ENCODE data around the gene RAET1G. TPM values are rescaled to one million over a fixed set of nuclear protein-coding genes. Genes with fewer than 3 reads are reported as not detected.
"Not testable (repeated sequence)": the region's sequence is repeated elsewhere in the genome, so short reads cannot be mapped to it uniquely, and the experiment has no call there.

RAET1G gene
- total and polyA plus RNA-seq, 2 experiments from 2014 or later: 8.9 to 15.8 TPM

- H3K4me2 ChIP-seq (ENCODE audit: unreplicated experiment): no peak overlapping the region
- no peaks in the 10 kb centered on the region for H3F3A ChIP-seq (ENCODE audit: insufficient read depth)
- WGBS, 2 experiments (ENCODE audit: low coverage in 1 of 2, low lambda C conversion rate in 2 of 2, missing lambda C conversion rate in 2 of 2): 78 to 86% methylated on average over 4 of the region's 4 CpGs
- 0 out of 2 replicates have a peak, but pooled peaks cover 3% of the 10 kb centered on the region for H3K27me3 ChIP-seq (replicated peaks; ENCODE audit: insufficient read depth)
- H3K9me2 ChIP-seq (ENCODE audit: insufficient read depth): no peaks in the 10 kb centered on the region
- no peaks in the 10 kb centered on the region for H3K36me3 ChIP-seq (ENCODE audit: low read depth)
- no peak overlapping the region for H2AFZ ChIP-seq
- H3K9ac ChIP-seq: no peak overlapping the region
- no peak overlapping the region for H3K4me3 ChIP-seq
- H3K4me1 ChIP-seq (ENCODE audit: insufficient read depth): peaks cover 6% of the 10 kb centered on the region; the same call in 1 of the 2 replicates
- TF ChIP-seq EZH2phosphoT487 (IDR thresholded peaks at IDR 0.05; ENCODE audit: insufficient read depth, low read depth): no peak
- TF ChIP-seq EZH2 (IDR thresholded peaks at IDR 0.05; ENCODE audit: insufficient read depth, poor library complexity, severe bottlenecking): no peak
- no peak for DNase-seq
- no peak overlapping the region for H3K27ac ChIP-seq
- in situ Hi-C loops (cut with MboI): no loop called here
- H3K9me3 ChIP-seq (ENCODE audit: low read depth): no peaks in the 10 kb centered on the region
- H3K79me2 ChIP-seq (ENCODE audit: insufficient read depth): no peaks in the 10 kb centered on the region
- no peaks in the 10 kb centered on the region for H4K20me1 ChIP-seq (ENCODE audit: insufficient read depth)
Observed at GRCh38 chr6:149967591-149967990, 44.7 kb upstream of the RAET1G start.

GRCh38 chr6:149966319-149966718 lies 43.4 kb upstream of the RAET1G start:
- H3K9ac ChIP-seq; DNase-seq; H3K27ac ChIP-seq; H3K27me3 ChIP-seq (replicated peaks; ENCODE audit: insufficient read depth); H3K79me2 ChIP-seq (ENCODE audit: insufficient read depth); H3K9me2 ChIP-seq (ENCODE audit: insufficient read depth); H3F3A ChIP-seq (ENCODE audit: insufficient read depth); H3K4me1 ChIP-seq (ENCODE audit: insufficient read depth); H3K4me2 ChIP-seq (ENCODE audit: unreplicated experiment); H4K20me1 ChIP-seq (ENCODE audit: insufficient read depth); H3K9me3 ChIP-seq (ENCODE audit: low read depth); H3K4me3 ChIP-seq; H3K36me3 ChIP-seq (ENCODE audit: low read depth); in situ Hi-C loops (cut with MboI); H2AFZ ChIP-seq: not testable (repeated sequence)
- 88 to 95% methylated on average over 2 of the region's 2 CpGs for WGBS, 2 experiments (ENCODE audit: low coverage in 1 of 2, low lambda C conversion rate in 2 of 2, missing lambda C conversion rate in 2 of 2)

DNA sequence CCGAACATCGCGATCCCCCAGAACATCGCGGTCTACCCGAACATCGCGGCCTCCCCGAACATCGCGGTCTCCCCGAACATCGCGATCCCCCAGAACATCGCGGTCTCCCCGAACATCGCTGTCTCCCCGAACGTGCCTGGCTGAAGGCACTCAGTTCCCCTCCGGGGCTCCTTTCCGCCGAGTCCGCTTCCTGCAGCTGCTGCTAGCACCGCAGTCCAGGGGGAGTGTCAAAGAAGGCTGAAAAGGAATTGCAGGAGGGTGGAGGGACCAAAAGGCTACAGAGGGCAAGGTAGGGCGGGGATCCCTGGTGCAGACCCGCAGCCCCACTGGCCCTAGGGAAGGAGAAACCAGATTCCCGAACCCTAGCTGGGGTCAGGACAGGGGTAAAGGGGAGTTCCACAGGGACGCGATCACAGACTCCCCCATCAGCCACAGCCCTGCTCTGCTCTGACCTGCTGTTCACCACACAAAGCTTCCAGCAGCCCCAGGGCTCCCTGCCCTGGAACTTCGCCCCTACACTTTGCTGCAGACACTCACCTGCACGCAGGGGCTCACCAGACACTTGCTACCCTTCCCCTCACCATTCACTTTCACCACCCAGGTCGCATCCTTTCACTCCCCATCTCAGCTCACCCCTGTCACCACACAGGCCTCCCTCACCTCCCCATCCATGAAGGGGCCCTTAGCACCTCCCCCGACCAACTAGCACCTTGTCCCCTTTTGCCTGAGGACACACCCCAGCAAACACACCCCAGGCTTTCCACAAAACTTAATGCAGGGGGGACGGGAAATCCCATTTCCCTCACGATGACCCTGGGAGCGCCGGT lies 42.5 kb upstream of the RAET1G start:
- H3K9me2 ChIP-seq (ENCODE audit: insufficient read depth): no peaks in the 10 kb centered on the region
- H3K27me3 ChIP-seq (replicated peaks; ENCODE audit: insufficient read depth): 0 out of 2 replicates have a peak, but pooled peaks cover 7% of the 10 kb centered on the region
- no peak for TF ChIP-seq EZH2phosphoT487 (IDR thresholded peaks at IDR 0.05; ENCODE audit: insufficient read depth, low read depth)
- H3F3A ChIP-seq (ENCODE audit: insufficient read depth): no peaks in the 10 kb centered on the region
- no peaks in the 10 kb centered on the region for H3K36me3 ChIP-seq (ENCODE audit: low read depth)
- H3K4me2 ChIP-seq (ENCODE audit: unreplicated experiment): peak overlapping the region; percentile 88
- no peaks in the 10 kb centered on the region for H3K9me3 ChIP-seq (ENCODE audit: low read depth)
- no peak overlapping the region for H3K27ac ChIP-seq
- H3K4me1 ChIP-seq (ENCODE audit: insufficient read depth): peaks cover 6% of the 10 kb centered on the region; the same call in 1 of the 2 replicates
- no peaks in the 10 kb centered on the region for H3K79me2 ChIP-seq (ENCODE audit: insufficient read depth)
- H3K4me3 ChIP-seq: peak overlapping the region; percentile 81
- DNase-seq: no peak
- peak overlapping the region; percentile 86 for H3K9ac ChIP-seq
- H2AFZ ChIP-seq: peak overlapping the region; percentile 85; the same call in 1 of the 2 replicates
- no peaks in the 10 kb centered on the region for H4K20me1 ChIP-seq (ENCODE audit: insufficient read depth)
- WGBS, 2 experiments (ENCODE audit: low coverage in 1 of 2, low lambda C conversion rate in 2 of 2, missing lambda C conversion rate in 2 of 2): 41 to 49% methylated on average over 29 to 35 of the region's 38 CpGs
- in situ Hi-C loops (cut with MboI): no loop called here

GRCh38 chr6:149964308-149965193 lies 41.6 kb upstream of the RAET1G start:
- Histone ChIP-seq H2AFZ (peak overlapping the region; percentile 85), H3F3A (ENCODE audit: insufficient read depth) (no peaks in the 10 kb centered on the region), H3K4me2 (ENCODE audit: unreplicated experiment) (peak overlapping the region; percentile 88), H3K9me3 (ENCODE audit: low read depth) (no peaks in the 10 kb centered on the region), H3K9me2 (ENCODE audit: insufficient read depth) (no peaks in the 10 kb centered on the region), H3K79me2 (ENCODE audit: insufficient read depth) (no peaks in the 10 kb centered on the region), H3K27me3 (replicated peaks; ENCODE audit: insufficient read depth) (0 out of 2 replicates have a peak, but pooled peaks cover 7% of the 10 kb centered on the region), H3K36me3 (ENCODE audit: low read depth) (no peaks in the 10 kb centered on the region), H3K4me3 (peak overlapping the region; percentile 81), H3K27ac (no peak overlapping the region), H3K4me1 (ENCODE audit: insufficient read depth) (peaks cover 6% of the 10 kb centered on the region; the same call in 1 of the 2 replicates), H4K20me1 (ENCODE audit: insufficient read depth) (no peaks in the 10 kb centered on the region), H3K9ac (peak overlapping the region; percentile 86)
- DNase-seq: peak; percentile 56
- TF ChIP-seq EZH2 (IDR thresholded peaks at IDR 0.05; ENCODE audit: insufficient read depth, poor library complexity, severe bottlenecking) (peak; percentile 92), EZH2phosphoT487 (IDR thresholded peaks at IDR 0.05; ENCODE audit: insufficient read depth, low read depth) (peak; percentile 67; the same call in 1 of the 2 replicates)
- WGBS, 2 experiments (ENCODE audit: low coverage in 1 of 2, low lambda C conversion rate in 2 of 2, missing lambda C conversion rate in 2 of 2): 5% methylated on average over 55 to 93 of the region's 103 CpGs
- in situ Hi-C loops (cut with MboI): no loop called here
